Activated T-cell treated with anti-CD3 and anti-CD28 coated beads, Interleukin-2, amount 50 U/mL, for 24 hours (primary cell): ENCODE data around the gene TAF4.
"Not testable (repeated sequence)": the region's sequence is repeated elsewhere in the genome, so short reads cannot be mapped to it uniquely, and the experiment has no call there.

Source experiments
- DNase-seq: peaks from one replicate; pipeline ENCODE4 v3.0.0-alpha.2; 2020
- H3K27ac Mint-ChIP-seq: 2 replicates; pipeline ENCODE4 v1.8.0; 2020; ENCODE audit warnings: mild to moderate bottlenecking, mixed read lengths
- H3K27me3 Mint-ChIP-seq: 2 replicates; pipeline ENCODE4 v1.8.0; 2020; ENCODE audit warnings: mixed read lengths
- H3K36me3 Mint-ChIP-seq: 2 replicates; pipeline ENCODE4 v1.8.0; 2020; ENCODE audit warnings: low read depth, mixed read lengths
- H3K4me1 Mint-ChIP-seq: 2 replicates; pipeline ENCODE4 v1.8.0; 2020; ENCODE audit warnings: low read depth, mixed read lengths
- H3K4me3 Mint-ChIP-seq: 2 replicates; pipeline ENCODE4 v1.8.0; 2020; ENCODE audit warnings: mild to moderate bottlenecking, moderate library complexity, mixed read lengths
- H3K9me3 Mint-ChIP-seq: 2 replicates; pipeline ENCODE4 v1.8.0; 2020; ENCODE audit warnings: mixed read lengths

TAF4 gene

DNA sequence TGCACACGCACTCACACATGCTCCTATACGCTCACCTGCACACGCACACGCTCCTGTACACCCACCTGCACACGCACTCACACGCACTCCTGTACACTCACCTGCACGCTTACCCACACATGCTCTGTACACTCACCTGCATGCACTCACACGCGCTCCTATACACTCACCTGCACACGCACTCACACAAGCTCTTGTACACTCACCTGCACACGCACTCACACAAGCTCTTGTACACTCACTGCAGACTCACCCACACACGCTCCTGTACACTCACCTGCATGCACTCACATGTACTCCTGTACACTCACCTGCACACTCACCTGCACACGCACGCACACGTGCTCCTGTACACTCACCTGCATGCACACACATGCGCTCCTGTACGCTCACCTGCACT is 22.0 kb upstream of the TAF4 start:
- Mint-ChIP-seq H3K27me3 (peaks cover 10% of the 10 kb centered on the region), H3K9me3 (peaks cover 6% of the 10 kb centered on the region), H3K4me1 (no peaks in the 10 kb centered on the region), H3K36me3 (no peaks in the 10 kb centered on the region), H3K4me3 (no peak overlapping the region), H3K27ac (no peak overlapping the region)
- no peak for DNase-seq

DNA sequence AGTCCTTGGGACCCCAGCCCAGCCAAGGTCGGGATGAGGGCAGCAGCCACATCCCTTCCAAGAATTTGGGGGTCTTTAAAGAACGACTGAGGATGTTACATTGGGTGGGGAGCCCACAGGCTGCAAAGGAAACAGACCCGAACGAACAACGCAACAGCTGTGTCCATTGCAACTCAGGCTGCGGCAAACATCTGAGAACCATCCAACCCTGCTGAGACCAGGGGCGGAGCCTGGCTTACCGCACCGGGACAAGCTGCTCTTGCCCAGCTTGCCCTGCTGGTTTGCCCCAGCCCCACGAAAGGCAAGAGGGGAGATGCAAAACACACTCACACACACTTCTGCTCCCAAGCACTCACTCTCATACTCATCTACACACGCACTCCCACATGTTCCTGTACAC is 21.5 kb upstream of the TAF4 start:
- H3K27me3 Mint-ChIP-seq: peaks cover 9% of the 10 kb centered on the region
- H3K4me3 Mint-ChIP-seq: no peak overlapping the region
- DNase-seq: no peak
- no peak overlapping the region for H3K27ac Mint-ChIP-seq
- H3K9me3 Mint-ChIP-seq: peaks cover 6% of the 10 kb centered on the region
- H3K4me1 Mint-ChIP-seq: no peaks in the 10 kb centered on the region
- H3K36me3 Mint-ChIP-seq: no peaks in the 10 kb centered on the region

DNA sequence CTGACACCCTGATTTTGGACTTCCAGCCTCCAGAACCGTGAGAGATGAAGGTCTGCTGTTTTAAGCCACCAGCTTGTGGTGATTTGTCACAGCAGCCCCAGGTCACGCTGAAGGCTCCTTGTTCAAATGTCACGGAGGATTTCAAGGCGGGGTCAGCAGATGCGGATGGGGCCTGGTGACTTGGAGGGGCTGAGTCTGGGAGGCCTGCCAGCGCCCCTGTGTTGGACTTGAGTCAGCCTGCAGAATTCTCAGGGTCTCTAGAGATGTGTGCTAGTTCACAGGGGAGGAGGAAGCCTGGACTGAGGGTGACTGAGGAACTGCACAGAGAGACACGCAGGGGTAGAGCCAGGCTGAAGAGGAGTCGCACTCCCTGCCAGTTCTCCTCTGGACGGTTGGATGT is 19.5 kb upstream of the TAF4 start:
- DNase-seq: no peak
- Mint-ChIP-seq H3K27me3 (peaks cover 13% of the 10 kb centered on the region), H3K27ac (no peak overlapping the region), H3K4me3 (no peak overlapping the region), H3K4me1 (no peaks in the 10 kb centered on the region), H3K9me3 (peaks cover 4% of the 10 kb centered on the region), H3K36me3 (no peaks in the 10 kb centered on the region)

DNA sequence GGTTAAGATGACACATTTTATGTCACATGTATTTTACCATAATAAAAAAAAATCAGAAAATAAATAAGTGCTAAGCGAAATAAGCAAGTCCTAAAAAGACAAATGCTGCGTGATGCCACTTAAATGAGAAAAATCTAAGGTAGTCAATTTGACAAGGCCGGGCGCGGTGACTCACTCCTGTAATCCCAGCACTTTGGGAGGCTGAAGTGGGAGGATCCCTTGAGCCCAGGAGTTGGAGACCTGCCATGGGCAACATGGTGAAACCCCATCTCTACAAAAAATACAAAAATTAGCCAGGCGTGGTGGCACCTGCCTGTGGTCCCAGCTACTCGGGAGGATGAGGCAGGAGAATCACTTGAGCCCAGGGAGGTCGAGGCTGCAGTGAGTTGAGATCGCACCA is 18.5 kb upstream of the TAF4 start:
- H3K4me1 Mint-ChIP-seq, H3K9me3 Mint-ChIP-seq, H3K4me3 Mint-ChIP-seq, DNase-seq, H3K36me3 Mint-ChIP-seq, H3K27ac Mint-ChIP-seq: not testable (repeated sequence)
- peaks cover 14% of the 10 kb centered on the region for H3K27me3 Mint-ChIP-seq

DNA sequence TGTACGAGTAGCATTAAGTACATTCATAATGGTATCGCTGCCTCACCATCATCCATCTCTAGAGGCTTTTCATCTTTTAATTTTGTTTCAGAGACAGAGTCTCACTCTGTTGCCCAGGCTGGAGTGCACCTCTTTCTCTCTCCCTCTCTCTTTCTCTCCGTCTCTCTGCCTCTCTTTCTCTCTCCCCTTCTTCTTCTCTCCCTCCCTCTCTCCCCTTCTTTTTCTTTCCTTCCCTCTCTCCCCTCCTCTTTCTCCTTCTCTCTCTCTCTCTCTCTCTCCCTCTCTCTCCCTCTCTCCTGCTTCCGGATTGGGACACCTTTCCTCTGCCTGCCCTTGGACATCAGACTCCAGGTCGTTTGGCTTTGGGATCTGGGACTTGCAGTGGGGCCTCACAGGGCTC is 17.6 kb upstream of the TAF4 start:
- Mint-ChIP-seq H3K27ac (no peak overlapping the region), H3K36me3 (no peaks in the 10 kb centered on the region), H3K4me1 (no peaks in the 10 kb centered on the region), H3K9me3 (peaks cover 9% of the 10 kb centered on the region), H3K4me3 (no peak overlapping the region), H3K27me3 (peaks cover 14% of the 10 kb centered on the region)
- no peak for DNase-seq

DNA sequence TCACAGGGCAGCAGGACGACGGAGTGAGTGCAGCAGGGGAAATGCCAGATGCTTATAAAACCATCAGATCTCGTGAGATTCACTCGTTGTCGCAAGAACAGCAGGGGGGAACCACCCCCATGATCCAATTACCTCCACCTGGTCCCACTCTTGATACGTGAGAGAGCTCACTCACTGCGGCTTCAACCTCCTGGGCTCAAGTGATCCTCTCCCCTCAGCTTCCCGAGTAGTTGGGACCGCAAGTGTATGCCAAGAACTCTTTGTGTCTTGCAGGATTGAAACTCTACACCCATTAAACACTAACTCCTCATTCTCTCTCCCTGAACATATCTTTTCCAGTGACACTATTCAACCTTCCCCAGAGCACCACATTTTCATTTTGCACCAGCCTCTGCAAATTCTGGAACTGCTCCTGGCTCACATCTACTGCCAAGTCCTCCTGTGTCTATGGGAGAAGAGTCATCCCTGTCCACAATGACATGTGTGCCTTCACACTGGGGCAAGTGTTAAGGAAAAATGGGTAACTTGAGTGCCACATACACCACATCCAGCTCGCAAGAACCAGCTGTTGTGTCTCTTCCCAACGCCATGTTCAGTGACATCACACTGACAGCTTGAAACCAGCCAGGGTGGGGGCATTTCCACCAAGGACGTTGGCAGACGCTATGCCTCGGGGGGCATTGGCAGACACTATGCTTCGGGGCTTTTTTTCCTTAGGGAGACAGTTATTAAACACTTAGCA is 14.7 kb upstream of the TAF4 start:
- no peak overlapping the region for H3K4me3 Mint-ChIP-seq
- H3K27ac Mint-ChIP-seq: no peak overlapping the region
- DNase-seq: no peak
- peaks cover 21% of the 10 kb centered on the region for H3K9me3 Mint-ChIP-seq
- H3K36me3 Mint-ChIP-seq: peaks cover 4% of the 10 kb centered on the region
- H3K27me3 Mint-ChIP-seq: peaks cover 14% of the 10 kb centered on the region
- no peaks in the 10 kb centered on the region for H3K4me1 Mint-ChIP-seq

DNA sequence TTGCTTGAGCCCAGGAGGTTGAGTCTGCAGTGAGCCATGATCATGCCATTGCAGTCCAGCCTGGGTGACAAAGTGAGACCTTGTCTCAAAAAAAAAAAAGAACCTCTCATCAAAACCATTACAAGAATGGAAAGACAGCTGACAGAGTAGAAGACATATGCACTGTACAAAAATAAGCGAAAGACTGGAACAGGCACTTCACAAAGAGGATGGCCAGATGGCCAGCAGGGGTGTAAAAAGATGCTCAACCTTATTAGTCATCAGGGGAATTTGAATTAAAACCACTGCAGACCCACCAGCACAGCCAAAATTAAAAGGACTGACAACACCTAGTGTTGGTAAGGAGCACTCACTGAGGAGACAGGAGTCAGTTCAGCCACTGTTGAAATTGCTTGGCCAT is 13.5 kb upstream of the TAF4 start:
- DNase-seq: no peak
- Mint-ChIP-seq H3K27ac (no peak overlapping the region), H3K4me3 (no peak overlapping the region), H3K27me3 (peaks cover 8% of the 10 kb centered on the region), H3K9me3 (peaks cover 27% of the 10 kb centered on the region), H3K36me3 (peaks cover 8% of the 10 kb centered on the region), H3K4me1 (no peaks in the 10 kb centered on the region)

DNA sequence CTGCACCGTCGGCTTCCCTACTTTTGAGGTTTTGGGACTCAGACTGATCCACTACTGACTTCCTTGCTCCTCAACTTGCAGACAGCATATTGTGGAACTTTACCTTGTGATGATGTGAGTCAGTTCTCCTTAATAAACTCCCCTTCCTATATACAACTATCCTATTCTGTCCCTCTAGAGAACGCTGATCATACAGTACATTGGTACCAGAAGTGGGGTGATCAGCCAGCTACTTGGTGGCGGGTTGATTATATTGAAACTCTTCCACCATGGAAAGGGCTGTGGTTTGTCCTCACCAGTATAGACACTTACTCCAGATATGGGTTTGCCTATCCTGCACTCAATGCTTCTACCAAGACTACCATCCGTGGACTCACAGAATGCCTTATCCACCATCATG is 7.6 kb upstream of the TAF4 start:
- Mint-ChIP-seq H3K36me3 (peaks cover 8% of the 10 kb centered on the region), H3K9me3 (peaks cover 27% of the 10 kb centered on the region), H3K4me1 (no peaks in the 10 kb centered on the region), H3K27me3 (no peaks in the 10 kb centered on the region), H3K4me3 (no peak overlapping the region), H3K27ac (no peak overlapping the region)
- DNase-seq: no peak

DNA sequence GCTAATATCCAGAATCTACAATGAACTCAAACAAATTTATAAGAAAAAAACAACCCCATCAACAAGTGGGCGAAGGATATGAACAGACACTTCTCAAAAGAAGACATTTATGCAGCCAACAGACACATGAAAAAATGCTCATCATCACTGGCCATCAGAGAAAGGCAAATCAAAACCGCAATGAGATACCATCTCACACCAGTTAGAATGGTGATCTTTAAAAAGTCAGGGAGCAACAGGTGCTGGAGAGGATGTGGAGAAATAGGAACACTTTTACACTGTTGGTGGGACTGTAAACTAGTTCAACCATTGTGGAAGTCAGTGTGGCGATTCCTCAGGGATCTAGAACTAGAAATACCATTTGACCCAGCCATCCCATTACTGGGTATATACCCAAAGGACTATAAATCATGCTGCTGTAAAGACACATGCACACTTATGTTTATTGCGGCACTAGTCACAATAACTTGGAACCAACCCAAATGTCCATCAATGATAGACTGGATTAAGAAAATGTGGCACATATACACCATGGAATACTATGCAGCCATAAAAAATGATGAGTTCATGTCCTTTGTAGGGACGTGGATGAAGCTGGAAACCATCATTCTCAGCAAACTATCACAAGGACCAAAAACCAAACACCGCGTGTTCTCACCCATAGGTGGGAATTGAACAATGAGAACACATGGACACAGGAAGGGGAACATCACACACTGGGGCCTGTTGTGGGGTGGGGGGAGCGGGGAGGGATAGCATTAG is 6.2 kb upstream of the TAF4 start:
- DNase-seq, H3K27ac Mint-ChIP-seq, H3K27me3 Mint-ChIP-seq, H3K36me3 Mint-ChIP-seq, H3K4me3 Mint-ChIP-seq: not testable (repeated sequence)
- Mint-ChIP-seq H3K4me1 (peaks cover 13% of the 10 kb centered on the region), H3K9me3 (peaks cover 18% of the 10 kb centered on the region)

DNA sequence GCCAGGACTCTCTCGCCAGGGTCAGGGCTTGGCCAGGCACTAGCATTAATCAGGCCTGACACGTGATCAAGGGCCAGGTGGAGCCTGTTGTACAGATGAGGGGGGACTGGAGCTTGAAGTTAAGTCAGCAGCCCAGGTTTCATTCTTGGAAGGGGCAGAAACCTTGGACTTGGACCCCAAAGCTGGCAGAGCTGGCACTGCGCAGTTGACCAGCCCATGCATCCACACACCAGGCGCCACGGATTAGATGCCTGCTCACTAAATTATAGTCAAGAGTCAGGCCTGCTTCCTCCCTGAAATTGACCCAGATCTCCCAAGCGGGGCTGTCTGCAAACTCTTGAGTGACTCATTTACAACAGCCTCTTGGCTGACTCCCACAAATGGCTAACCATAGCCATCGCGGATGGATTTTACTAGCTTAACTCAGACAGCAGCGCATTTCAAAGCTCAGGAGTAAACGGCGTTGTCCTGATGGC is 4.1 kb upstream of the TAF4 start:
- peaks cover 6% of the 10 kb centered on the region for H3K36me3 Mint-ChIP-seq
- DNase-seq: no peak
- H3K9me3 Mint-ChIP-seq: peaks cover 12% of the 10 kb centered on the region
- H3K4me1 Mint-ChIP-seq: peaks cover 17% of the 10 kb centered on the region
- no peaks in the 10 kb centered on the region for H3K27me3 Mint-ChIP-seq
- no peak overlapping the region for H3K27ac Mint-ChIP-seq
- H3K4me3 Mint-ChIP-seq: no peak overlapping the region

DNA sequence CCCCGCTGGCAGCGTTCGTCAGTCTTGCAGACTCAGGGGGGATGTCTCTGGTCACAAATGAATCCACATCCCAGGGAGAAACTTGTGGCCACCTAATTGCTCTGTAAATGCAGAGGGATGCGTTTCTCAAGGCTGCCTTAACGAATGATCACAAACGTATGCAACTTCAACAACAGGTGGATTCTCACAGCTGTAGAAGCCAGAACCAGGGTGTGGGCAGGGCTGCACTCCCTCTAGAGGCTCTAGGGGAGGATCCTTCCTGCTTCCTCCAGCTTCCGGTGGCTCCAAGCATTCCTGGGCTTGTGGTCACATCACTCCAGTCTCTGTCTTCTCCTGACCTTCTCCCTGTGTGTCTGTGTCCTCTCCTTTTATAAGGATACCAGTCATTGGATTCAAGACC is 3.3 kb upstream of the TAF4 start:
- H3K27me3 Mint-ChIP-seq: no peaks in the 10 kb centered on the region
- peaks cover 9% of the 10 kb centered on the region for H3K9me3 Mint-ChIP-seq
- no peak overlapping the region for H3K4me3 Mint-ChIP-seq
- peaks cover 5% of the 10 kb centered on the region for H3K36me3 Mint-ChIP-seq
- H3K4me1 Mint-ChIP-seq: peaks cover 19% of the 10 kb centered on the region
- no peak for DNase-seq
- H3K27ac Mint-ChIP-seq: no peak overlapping the region

DNA sequence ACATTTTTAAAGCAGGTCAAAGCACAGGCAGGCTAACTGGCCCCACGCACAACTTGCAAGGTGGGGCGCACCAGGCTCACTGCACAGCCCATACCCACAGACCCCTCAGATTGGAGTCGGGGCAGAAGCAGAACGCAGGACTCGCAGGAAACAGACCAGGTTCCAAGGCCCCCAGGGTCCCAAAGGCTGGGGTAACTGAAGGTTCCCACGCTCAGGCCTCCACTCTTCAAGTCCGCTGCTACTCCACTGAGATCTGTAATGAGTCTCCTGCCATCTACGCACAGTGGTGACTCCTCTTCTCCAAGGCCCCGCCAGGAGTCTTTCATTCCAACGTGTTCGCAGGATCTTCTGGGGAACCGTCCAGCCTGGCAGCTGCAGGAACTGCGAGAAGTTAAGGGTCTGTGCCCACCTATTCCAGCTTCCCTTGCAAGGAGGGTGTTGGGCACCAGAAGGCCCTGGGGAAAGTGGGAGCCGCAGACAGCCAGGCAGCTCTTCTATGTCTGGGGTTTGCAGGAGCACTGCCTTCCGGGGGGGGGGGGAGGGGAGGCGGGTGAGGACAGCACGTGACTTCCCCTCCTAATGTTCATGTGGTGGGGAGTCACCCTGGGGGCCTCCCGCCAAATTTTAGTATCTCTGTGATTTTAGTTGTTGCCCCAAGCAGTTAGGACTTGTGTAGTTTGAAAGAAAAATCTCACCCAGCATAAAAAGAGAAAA is 2.0 kb upstream of the TAF4 start:
- Mint-ChIP-seq H3K9me3 (no peaks in the 10 kb centered on the region), H3K36me3 (peaks cover 16% of the 10 kb centered on the region), H3K27me3 (no peaks in the 10 kb centered on the region), H3K4me3 (peak overlapping the region; percentile 83), H3K27ac (peak overlapping the region; percentile 93), H3K4me1 (peaks cover 32% of the 10 kb centered on the region)
- DNase-seq: peak; percentile 45

DNA sequence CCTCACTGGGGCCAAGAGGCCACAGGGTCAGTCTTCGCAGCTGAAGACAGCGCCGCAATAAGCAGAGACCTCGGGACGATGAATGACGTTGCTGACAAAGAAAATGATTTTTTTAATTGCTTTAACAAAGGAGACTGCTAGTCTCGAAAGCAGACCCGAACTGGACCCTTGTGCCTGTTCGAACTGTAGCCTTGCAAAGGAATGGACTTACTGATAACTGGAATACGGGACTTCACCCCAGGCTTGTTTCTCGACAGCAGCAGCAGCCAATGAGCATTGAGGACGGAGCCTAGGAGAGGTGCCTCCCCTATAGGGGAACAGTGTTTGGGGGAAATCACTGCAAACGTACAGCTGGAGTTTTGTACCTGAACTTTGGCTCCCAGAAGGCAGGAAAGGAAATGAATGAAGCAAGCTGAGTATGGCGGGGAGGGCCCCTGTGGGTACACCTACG is 1.3 kb upstream of the TAF4 start:
- Mint-ChIP-seq H3K9me3 (no peaks in the 10 kb centered on the region), H3K4me3 (peak overlapping the region; percentile 83), H3K27me3 (no peaks in the 10 kb centered on the region), H3K27ac (peak overlapping the region; percentile 93), H3K36me3 (peaks cover 23% of the 10 kb centered on the region), H3K4me1 (peaks cover 38% of the 10 kb centered on the region)
- peak; percentile 41 for DNase-seq

DNA sequence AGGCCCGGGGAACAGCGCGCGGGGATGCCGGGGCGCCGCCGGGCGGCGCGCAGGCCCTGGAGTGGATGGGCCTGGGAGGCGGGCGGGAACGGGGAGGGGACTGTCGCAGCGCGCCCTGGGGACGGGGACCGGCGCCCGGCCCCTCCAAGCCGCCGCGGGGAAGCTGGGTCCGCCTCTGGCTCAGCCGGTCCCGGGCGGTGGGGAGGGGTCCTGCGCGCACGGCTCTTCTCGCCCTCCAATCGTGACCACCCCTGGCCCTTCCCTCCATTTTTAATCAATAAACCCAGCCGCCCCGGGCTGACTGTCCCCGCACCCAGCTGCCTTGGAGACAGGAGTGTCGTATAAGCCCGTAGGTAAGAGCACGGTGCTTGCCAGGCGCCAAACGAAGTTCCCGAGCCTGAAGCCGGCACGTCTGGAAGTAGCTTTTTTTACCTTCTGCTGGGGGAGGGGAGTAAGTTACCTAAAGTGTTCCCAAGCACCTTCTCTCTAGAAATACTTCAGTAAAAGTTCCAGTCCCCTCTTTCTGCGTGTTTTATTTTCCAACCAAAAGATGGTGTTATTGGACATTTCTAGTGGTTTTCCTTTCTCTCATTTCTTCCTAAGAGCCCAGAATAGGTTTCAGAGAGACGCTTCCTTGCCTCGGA is 780 bp upstream of the TAF4 start:
- H3K4me3 Mint-ChIP-seq: peak overlapping the region; percentile 83
- peaks cover 28% of the 10 kb centered on the region for H3K36me3 Mint-ChIP-seq
- peaks cover 43% of the 10 kb centered on the region for H3K4me1 Mint-ChIP-seq
- H3K9me3 Mint-ChIP-seq: no peaks in the 10 kb centered on the region
- no peaks in the 10 kb centered on the region for H3K27me3 Mint-ChIP-seq
- no peak for DNase-seq
- H3K27ac Mint-ChIP-seq: peak overlapping the region; percentile 93
